IPS DF 4.7 (cell line): ENCODE results near the gene BAZ1A.

ENCODE experiments used
- DNase-seq: peaks from one replicate; pipeline ENCODE4 v3.0.0-alpha.2; 2013; ENCODE audit warnings: low spot score; ENCODE audit errors: extremely low read depth

BAZ1A gene

DNA sequence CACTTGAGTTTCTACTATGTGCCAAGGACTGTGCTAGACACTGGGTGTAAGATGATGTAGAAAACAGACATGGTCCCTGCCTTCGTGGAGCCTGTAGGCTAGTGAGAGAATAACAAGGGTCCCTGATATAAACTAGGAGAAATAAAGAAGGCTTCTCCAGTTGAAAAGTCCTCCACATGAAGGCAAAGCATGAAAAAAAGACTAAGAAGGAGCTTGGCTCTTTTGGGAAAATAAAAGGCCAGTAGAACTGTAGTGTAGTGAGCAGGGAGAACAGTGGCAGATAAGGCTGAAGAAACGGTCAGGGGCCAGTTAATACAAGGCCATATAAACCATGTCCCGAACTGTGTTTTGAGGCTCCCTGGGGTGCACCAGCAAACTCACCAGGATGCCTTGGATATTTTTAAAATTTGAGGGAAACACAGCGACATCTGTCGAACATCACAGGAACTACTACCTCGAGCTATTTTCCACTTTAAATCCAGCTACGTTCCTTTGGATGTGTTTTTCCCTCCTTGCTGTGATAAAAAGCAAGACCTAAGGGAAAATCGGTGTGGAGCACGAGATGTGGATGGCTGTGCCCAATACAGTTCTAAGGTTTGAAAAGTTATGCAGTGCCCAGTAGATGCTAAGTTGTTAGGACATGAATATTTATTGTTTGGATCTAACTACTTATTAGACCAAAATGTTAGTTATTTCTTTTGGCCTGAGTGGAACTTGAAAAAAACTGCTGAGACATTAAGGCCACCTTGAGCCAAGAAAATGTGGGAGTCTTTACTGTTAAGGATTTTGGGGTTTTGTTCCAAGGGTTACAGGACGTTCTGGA, 152.2 kb downstream of the BAZ1A start:
- DNase-seq: no peak

DNA sequence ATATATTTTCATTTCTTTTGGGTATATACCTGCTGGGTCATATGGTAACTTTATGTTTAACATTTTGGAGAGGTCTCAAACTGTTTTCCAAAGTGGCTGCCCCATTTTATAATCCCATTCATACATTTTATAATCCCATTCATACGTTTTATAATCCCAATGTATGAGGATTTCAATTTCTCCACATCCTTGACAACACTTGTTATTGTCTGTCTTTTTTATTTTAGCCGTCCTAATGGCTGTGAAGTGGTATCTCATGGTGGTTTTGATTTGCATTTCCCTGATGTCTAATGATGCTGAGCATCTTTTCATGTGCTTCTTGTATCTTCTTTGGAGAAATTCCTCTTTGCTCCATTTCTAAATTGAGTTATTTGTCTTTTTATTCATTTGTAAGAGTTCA, 154.0 kb downstream of the BAZ1A start:
- DNase-seq: no peak

GRCh38 chr14:34718750-34719304, 156.3 kb downstream of the BAZ1A start:
- no peak for DNase-seq

DNA sequence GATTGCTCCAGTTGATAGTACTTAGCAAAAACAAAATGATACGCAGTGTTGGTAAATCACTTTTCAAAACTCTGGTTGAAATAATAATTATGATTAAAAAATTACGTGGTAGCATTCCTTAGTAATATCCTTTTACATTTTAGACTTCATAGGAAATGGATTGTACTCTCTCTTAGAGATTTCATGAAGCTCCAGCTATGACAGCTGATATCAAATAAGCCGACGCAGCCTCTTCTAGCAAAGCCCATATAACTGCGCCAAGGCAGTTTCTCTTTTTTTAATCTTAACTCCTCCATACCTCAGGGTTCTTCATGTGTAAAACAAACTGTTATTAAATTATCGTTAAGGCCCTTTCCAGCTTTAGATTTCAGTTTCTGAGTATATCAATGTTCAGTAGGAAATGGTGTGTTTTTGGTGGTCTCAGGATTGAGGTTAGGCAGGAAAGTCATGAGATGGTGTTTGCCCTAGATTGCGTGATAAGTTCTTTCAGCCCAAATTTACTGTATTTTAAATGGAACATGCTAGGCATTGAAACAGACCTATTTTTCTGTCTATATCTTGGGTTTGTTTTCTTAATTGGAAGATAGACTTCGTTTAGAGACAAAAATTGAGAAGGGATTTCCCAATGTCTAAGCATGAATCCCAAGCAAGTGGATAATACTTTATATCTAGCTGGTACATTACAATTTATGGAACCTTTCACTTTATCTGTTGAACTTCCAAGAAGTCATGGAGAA, 159.9 kb downstream of the BAZ1A start:
- DNase-seq: no peak

DNA sequence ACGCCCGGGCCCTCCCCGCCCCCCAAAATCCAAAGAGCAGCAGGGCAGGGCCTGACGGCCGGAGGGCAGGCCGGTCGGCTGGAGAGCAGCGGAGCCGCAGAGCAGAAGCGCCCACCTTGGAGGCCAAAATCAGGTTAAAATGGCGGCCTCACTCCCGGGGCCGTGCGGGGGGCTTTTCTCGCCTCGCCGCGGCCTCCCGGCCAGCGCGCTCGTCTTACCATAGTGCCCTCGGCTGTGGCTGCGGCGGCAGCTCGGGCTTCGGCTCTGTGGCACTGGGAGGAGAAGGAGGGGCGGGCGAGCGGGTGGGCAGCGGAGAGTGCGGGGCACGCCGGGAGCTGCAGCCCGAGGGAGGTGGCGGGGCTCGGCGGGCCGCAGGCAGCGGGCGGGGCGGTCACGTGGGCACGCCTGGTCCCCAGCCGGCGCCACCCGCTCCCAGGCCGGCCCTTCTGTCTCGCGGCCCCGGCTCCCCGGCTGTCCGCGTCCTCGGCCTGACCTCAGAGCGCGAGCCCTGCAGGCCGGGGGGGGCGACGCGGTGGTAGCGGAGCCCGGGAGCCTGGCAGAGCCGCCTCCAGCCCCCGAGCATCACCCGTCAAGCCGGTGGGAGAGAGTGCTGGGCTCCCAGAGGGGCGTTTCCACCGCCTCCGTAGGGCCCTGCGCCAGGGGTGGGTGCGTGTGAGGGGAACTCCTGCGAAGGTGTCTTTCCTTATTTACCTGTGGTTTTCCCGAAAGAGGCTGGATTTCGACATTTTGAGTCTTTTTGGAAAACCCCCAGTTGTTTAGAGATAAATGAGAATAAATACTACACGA, 160.6 kb downstream of the BAZ1A start, which contains the start of gene CFL2:
CFL2 (minus strand) TSS at position 274 of the 807 bp plus-strand sequence; CDS start at position 221, 53 bp downstream.
- DNase-seq: no peak

GRCh38 chr14:34713681-34714319, 161.4 kb downstream of the BAZ1A start:
- no peak for DNase-seq

- no peak for DNase-seq
Observed at GRCh38 chr14:34713122-34713680, 162.0 kb downstream of the BAZ1A start.

- no peak for DNase-seq
Observed at GRCh38 chr14:34711796-34712712, 163.1 kb downstream of the BAZ1A start.

- DNase-seq: no peak
Observed at GRCh38 chr14:34711169-34711568, 164.0 kb downstream of the BAZ1A start.

GRCh38 chr14:34710744-34711143, 164.4 kb downstream of the BAZ1A start:
- DNase-seq: no peak

GRCh38 chr14:34710006-34710405, 165.2 kb downstream of the BAZ1A start:
- no peak for DNase-seq

- DNase-seq: no peak
Observed at GRCh38 chr14:34707722-34708121, 167.4 kb downstream of the BAZ1A start.
